GM04503 (cell line): ENCODE results near the gene HLA-DPB1.
"Not testable (repeated sequence)": the region's sequence is repeated elsewhere in the genome, so short reads cannot be mapped to it uniquely, and the experiment has no call there.

Experiments
- DNase-seq: peaks from one replicate; pipeline ENCODE4 v3.0.0-alpha.2; 2012; ENCODE audit warnings: low read depth

Gene HLA-DPB1

GRCh38 chr6:33071569-33071968 lies 4.2 kb upstream of the HLA-DPB1 start:
- DNase-seq = no peak

GRCh38 chr6:33072508-33073100 lies 3.2 kb upstream of the HLA-DPB1 start:
- DNase-seq = no peak

- DNase-seq = no peak
Measured at GRCh38 chr6:33073431-33073871, 2.3 kb upstream of the HLA-DPB1 start, which contains the start of gene HLA-DPA1. TSS of gene HLA-DPA1 (minus strand) at chr6:33073649.

GRCh38 chr6:33075208-33075567 lies 602 bp upstream of the HLA-DPB1 start:
- no peak for DNase-seq

GRCh38 chr6:33076406-33076934 lies 680 bp downstream of the HLA-DPB1 start:
- DNase-seq = no peak

GRCh38 chr6:33077908-33078307 lies 2.1 kb downstream of the HLA-DPB1 start:
- DNase-seq = no peak

- DNase-seq = no peak
Measured at GRCh38 chr6:33078442-33078841, 2.7 kb downstream of the HLA-DPB1 start.

- DNase-seq = no peak
Measured at GRCh38 chr6:33078919-33079521, 3.2 kb downstream of the HLA-DPB1 start.

- DNase-seq = no peak
Measured at GRCh38 chr6:33079580-33079979, 3.8 kb downstream of the HLA-DPB1 start.

- DNase-seq = no peak
Measured at GRCh38 chr6:33080127-33081089, 4.6 kb downstream of the HLA-DPB1 start.

- DNase-seq = no peak
Measured at GRCh38 chr6:33081098-33081824, 5.5 kb downstream of the HLA-DPB1 start.

GRCh38 chr6:33082702-33083101 lies 6.9 kb downstream of the HLA-DPB1 start:
- no peak for DNase-seq

- no peak for DNase-seq
Measured at GRCh38 chr6:33085627-33086026, 9.8 kb downstream of the HLA-DPB1 start.

GRCh38 chr6:33088258-33088930 lies 12.6 kb downstream of the HLA-DPB1 start:
- DNase-seq = no peak

- DNase-seq = no peak
Measured at GRCh38 chr6:33088931-33089620, 13.3 kb downstream of the HLA-DPB1 start.

- DNase-seq = no peak
Measured at GRCh38 chr6:33091957-33092356, 16.2 kb downstream of the HLA-DPB1 start.

- DNase-seq = no peak
Measured at GRCh38 chr6:33092385-33092784, 16.6 kb downstream of the HLA-DPB1 start.

GRCh38 chr6:33093855-33094254 lies 18.1 kb downstream of the HLA-DPB1 start:
- DNase-seq = no peak

- no peak for DNase-seq
Measured at GRCh38 chr6:33095681-33096080, 19.9 kb downstream of the HLA-DPB1 start.

GRCh38 chr6:33101121-33101737 lies 25.4 kb downstream of the HLA-DPB1 start:
- DNase-seq = not testable (repeated sequence)
